Activated CD8-positive, alpha-beta memory T cell treated with anti-CD3 and anti-CD28 coated beads for 4 hours (primary cell): ENCODE measurements around the gene SLC22A4.

Experiments used
- DNase-seq, 2 donors: peaks; one replicate each; pipeline ENCODE4 v3.0.0-alpha.2; 2020; ENCODE audit warnings: low read depth in 2 of 2

The SLC22A4 gene

DNA sequence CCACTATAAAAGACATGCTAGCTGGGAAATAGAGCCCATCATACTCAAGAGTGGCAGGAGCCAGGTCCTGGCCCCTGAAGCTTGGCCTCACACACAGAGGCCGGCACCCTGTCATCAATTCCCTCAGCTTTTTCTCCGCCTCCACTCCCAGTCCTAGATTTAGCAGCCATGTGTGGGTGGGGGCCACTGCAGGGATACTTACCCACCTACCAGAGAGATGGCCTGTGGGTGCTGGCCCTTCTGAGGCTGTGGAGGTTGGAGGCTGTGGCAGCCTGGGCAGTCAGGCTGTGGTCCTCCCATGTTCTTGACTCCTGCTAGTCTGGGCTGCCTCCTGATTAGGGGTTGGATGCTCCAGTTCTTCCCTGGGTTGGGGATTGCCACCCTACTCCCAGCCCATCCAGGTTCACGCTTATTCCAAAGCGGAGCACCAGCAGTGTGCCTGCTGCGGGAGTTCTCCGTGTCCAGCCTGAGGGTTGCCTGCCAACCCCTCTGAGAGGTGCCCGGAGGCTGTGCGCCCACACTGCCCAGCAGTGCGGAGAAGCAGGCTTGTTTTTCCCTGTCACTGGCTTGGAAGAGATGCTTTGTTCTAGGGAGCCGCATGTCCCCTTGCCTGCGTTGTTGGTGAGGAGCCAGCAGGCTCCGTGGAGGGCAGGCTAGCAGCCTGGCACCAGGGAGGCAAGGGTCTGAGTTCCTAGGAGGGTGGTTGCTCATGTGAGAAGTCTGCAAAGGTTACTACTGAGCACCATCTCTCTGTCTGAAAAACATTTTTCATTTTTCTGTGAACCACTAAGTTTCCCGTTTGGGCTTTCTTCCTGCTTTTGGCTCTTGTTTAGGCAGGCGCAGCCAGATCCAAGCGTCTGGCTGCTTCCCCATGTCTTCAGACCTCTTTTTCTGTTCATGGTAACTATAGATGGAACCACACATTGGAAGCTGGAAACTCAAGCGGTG is 82.8 kb downstream of the SLC22A4 start:
- DNase-seq = no peak

DNA sequence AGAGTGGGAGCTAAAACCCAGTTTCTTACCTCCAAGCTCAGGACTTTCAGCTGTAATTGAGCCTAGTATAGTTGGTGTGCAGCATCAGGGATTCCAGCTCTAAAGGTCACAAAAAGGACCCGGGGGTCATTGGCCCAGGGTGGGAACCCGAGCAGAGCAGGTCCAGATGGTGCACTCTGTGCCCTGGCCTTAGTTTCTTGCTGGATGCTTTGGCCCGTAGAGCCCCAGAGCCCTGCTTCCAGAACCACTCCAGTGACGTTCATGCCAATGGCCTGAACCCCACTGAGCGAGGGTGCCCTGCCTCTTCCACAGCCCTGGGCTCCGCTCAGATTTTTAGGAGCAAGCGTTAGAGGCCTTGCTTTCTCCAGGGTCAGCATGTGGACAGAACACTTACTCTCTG is 83.5 kb downstream of the SLC22A4 start:
- no peak for DNase-seq

DNA sequence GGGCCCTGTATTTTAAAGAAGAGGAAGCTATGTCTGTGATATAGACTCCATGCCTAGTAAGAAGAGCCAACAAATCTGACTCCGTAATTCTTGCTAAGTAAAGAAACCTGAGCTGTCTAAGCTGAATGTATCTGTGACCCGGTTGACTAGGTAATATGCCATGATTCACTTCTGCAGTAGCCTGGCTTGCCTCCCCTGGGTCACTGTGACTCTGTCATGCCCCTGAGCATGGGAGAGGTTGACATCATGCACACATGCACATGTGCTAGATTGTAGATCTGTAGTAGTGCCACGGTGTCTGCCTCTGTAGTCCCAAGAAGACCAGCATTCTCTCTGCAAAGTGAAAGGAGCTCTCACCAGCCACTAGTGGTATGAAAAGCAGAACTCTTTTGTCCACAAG is 84.4 kb downstream of the SLC22A4 start:
- no peak for DNase-seq

- DNase-seq = no peak
Observed at GRCh38 chr5:132380047-132380446, 85.9 kb downstream of the SLC22A4 start.

DNA sequence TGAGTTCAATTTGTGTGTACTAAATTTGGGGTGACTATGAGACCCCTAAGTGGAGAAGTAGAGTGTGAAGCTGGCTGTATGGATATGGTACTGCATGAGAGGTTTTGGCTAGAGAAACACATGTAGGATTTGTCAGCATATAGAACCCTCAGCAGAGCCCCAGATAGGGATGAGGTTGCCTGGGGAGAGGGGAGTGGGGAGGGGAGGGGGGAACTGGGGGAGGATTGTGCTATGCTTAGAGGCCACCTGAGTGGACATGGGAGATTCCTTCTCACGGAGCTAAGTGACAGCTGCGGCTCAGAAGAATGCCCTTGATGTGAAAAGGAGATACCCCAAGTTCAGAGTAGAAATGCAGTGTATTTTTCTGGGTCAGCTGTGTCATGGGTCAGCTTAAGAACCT is 86.5 kb downstream of the SLC22A4 start:
- DNase-seq = no peak

- no peak for DNase-seq
Observed at GRCh38 chr5:132381614-132382013, 87.4 kb downstream of the SLC22A4 start.

DNA sequence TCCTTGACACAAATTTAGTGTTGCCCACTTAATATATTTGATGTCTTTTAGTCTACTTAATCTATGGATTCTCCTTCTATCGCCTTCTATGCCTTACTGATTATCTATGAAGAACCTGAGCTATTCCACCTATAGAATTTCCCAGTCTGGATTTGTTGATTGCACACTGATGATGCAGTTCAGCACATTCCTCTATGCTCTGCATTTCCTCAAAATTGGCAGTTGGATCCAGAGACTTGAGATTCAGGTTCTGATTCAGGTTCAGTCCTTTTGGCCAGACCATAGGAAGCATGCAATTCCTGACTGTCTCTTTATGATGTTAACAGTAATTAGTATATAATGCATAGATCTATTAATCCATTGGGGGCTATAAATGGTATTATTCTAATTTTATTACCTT is 89.1 kb downstream of the SLC22A4 start:
- DNase-seq = no peak

GRCh38 chr5:132383984-132384383 is 89.8 kb downstream of the SLC22A4 start:
- DNase-seq = no peak

DNA sequence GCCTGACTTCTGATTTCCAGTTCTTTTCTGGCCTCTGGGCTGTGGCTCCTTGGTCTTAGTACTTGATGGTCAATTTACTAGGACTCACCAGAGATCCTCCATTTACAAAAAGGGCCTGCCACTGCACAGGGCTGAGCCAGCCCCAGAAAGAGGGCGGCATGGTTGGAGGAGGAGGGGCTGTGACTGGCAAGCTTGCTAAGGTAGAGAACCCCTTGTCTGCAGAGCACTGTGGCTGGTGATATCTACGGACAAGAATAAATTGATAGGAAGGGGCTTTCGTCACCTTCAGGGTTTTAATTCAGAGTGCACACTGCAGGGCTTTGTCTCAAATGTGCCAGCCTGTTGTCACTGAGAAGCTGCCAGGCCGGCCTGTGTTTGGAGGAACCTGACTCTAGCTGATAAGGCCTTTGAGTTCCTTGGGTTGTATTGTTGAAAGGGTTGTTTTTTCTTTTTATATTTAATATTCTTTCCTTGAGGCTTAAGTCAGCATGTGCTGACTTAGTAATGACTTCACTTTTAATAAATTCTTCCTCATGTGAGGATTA is 90.4 kb downstream of the SLC22A4 start:
- no peak for DNase-seq

GRCh38 chr5:132385326-132386105 is 91.3 kb downstream of the SLC22A4 start:
- peak; percentile 23 to 28 for DNase-seq

- DNase-seq = peak; percentile 58 to 59
Observed at GRCh38 chr5:132386644-132387286, 92.6 kb downstream of the SLC22A4 start.

DNA sequence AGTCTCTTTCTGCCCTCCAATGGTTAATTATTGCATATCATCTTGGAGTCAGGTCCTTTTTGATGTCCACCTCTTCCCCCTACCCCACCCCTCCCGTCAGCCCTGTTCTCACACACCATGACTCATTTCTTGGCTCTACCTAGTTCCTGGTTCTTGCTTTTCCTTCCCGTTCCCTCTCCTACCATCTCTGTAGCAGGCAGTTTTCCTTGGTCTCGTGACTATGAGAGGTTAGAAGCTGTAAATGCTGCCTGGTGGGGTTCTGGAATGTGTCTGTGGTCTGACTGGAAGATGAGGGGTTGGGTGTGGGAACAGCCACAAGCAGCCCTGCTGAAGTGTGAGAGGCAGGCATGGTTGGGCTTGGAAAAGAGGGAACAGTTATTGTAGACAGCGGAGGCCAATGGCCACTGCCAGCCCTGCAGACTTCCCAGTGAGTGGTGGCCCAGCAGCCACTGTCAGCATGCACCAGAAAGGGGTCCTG is 93.5 kb downstream of the SLC22A4 start:
- no peak for DNase-seq

GRCh38 chr5:132388244-132389050 is 94.3 kb downstream of the SLC22A4 start:
- no peak for DNase-seq

DNA sequence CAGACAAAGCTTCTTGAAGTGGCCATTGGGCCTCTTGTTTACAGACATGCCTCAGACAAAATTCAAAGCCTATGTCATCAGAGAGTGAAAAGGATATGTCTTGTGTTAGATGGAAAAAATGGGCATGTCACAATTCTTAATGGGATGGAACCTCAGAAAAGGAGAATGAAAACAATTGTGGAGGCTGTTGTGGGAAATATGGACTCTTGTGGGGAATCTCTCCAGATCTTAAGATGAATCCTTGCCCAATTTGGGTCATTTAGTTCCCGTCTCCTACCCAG is 94.8 kb downstream of the SLC22A4 start:
- DNase-seq = no peak

GRCh38 chr5:132389585-132390286 is 95.5 kb downstream of the SLC22A4 start:
- DNase-seq = no peak

DNA sequence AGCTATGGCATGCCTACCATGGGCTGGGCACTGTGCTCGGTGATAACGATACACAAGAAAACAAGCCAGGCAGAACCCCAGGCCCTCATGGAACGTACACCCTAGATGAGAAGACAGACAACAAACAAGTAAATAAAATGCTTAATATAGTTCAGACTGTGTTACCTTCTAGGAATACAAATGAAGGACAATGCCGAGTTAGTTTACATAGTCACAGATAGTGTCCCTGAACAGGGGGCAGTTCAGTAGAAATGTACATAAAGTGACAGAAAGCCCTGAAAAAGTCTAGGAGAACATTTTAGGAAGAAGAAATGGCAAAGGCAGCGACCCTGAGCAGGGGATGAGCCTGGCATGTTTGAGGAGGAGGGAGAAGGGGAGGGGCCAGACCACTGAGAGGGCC is 97.1 kb downstream of the SLC22A4 start:
- no peak for DNase-seq

DNA sequence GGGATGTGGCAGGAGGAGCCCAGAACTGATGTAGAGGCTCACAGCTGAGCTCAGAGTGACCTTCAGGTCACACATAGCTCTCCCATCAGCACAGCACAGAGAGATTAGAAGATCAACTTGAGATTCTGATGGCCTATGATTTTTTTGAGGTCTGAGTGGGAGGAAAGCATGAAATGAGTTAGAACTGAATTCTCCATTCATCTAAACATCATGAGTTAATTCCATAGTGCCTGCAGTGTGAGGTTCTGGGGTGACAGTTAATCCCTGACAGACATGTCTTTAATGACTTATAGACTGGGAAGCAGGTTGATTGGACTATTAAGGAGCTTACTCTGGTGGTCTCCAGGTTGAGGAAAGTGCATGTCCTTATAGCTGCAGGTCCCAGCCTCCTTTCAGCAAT is 97.7 kb downstream of the SLC22A4 start:
- DNase-seq = no peak

- no peak for DNase-seq
Observed at GRCh38 chr5:132392411-132392810, 98.2 kb downstream of the SLC22A4 start.

GRCh38 chr5:132392978-132393825 is 99.0 kb downstream of the SLC22A4 start:
- no peak for DNase-seq
